Measurements from ENCODE around the gene RNF113B. TPM values are rescaled to one million over a fixed set of nuclear protein-coding genes. Genes with fewer than 3 reads are reported as not detected.
A peak's percentile ranks its signal among the peaks of the same experiment; 100 is the strongest.

Gene RNF113B
- total and polyA plus RNA-seq, 2 of the 13 experiments (the other 11 are each of a cell fraction or from before 2014, with no cell fraction given), result not detected

DNA sequence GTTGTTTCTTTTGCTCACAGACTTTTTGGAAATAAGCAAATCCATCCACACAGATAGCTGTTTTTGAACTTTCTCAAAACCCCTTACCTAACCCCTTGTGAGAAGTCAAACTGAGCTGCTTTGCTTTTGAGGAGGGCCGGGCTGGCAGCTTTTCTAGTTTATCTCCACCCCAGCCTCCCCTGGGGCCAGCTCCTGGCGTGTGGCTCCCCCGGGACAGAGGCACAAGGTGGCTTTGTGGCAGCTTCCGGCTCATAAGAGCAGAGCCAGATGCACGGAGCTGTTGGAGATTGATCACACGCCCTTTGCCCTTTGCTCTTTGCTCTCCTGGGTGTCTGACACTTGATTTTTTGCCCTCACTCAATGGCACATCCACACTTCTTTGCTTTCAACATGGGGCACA lies 24.9 kb upstream of the RNF113B start (continued):
- TF ChIP-seq, protein P1, sequence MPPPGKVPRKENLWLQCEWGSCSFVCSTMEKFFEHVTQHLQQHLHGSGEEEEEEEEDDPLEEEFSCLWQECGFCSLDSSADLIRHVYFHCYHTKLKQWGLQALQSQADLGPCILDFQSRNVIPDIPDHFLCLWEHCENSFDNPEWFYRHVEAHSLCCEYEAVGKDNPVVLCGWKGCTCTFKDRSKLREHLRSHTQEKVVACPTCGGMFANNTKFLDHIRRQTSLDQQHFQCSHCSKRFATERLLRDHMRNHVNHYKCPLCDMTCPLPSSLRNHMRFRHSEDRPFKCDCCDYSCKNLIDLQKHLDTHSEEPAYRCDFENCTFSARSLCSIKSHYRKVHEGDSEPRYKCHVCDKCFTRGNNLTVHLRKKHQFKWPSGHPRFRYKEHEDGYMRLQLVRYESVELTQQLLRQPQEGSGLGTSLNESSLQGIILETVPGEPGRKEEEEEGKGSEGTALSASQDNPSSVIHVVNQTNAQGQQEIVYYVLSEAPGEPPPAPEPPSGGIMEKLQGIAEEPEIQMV (CRISPR knock-in tag; IDR thresholded peaks at IDR 0.05; ENCODE audit: low read depth), result no peak
- TF ChIP-seq SIX4 (CRISPR knock-in tag; IDR thresholded peaks at IDR 0.05) (no peak), ZSCAN20 (CRISPR knock-in tag; IDR thresholded peaks at IDR 0.05; ENCODE audit: borderline replicate concordance) (no peak), IKZF1 (IDR thresholded peaks at IDR 0.05) (no peak), ZNF563 (CRISPR knock-in tag; IDR thresholded peaks at IDR 0.05) (no peak), STAT5B (CRISPR knock-in tag; IDR thresholded peaks at IDR 0.05) (no peak), RXRB (CRISPR knock-in tag; IDR thresholded peaks at IDR 0.05; ENCODE audit: borderline replicate concordance) (peak; percentile 66; the same call in 1 of the 2 replicates), ZBTB42 (CRISPR knock-in tag; IDR thresholded peaks at IDR 0.05) (no peak), SP2 (CRISPR knock-in tag; IDR thresholded peaks at IDR 0.05) (no peak), ZNF720 (CRISPR knock-in tag; IDR thresholded peaks at IDR 0.05) (no peak), MIXL1 (CRISPR knock-in tag; IDR thresholded peaks at IDR 0.05) (no peak), RFXAP (CRISPR knock-in tag; IDR thresholded peaks at IDR 0.05; ENCODE audit: borderline replicate concordance) (no peak), RBAK (CRISPR knock-in tag; IDR thresholded peaks at IDR 0.05) (no peak), SALL1 (CRISPR knock-in tag; IDR thresholded peaks at IDR 0.05) (peak; percentile 84)
- TF ChIP-seq, protein P2, sequence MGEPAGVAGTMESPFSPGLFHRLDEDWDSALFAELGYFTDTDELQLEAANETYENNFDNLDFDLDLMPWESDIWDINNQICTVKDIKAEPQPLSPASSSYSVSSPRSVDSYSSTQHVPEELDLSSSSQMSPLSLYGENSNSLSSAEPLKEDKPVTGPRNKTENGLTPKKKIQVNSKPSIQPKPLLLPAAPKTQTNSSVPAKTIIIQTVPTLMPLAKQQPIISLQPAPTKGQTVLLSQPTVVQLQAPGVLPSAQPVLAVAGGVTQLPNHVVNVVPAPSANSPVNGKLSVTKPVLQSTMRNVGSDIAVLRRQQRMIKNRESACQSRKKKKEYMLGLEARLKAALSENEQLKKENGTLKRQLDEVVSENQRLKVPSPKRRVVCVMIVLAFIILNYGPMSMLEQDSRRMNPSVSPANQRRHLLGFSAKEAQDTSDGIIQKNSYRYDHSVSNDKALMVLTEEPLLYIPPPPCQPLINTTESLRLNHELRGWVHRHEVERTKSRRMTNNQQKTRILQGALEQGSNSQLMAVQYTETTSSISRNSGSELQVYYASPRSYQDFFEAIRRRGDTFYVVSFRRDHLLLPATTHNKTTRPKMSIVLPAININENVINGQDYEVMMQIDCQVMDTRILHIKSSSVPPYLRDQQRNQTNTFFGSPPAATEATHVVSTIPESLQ (CRISPR knock-in tag; conservative IDR thresholded peaks at IDR 0.05), result no peak
- TF ChIP-seq, protein P3, sequence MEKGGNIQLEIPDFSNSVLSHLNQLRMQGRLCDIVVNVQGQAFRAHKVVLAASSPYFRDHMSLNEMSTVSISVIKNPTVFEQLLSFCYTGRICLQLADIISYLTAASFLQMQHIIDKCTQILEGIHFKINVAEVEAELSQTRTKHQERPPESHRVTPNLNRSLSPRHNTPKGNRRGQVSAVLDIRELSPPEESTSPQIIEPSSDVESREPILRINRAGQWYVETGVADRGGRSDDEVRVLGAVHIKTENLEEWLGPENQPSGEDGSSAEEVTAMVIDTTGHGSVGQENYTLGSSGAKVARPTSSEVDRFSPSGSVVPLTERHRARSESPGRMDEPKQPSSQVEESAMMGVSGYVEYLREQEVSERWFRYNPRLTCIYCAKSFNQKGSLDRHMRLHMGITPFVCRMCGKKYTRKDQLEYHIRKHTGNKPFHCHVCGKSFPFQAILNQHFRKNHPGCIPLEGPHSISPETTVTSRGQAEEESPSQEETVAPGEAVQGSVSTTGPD (CRISPR knock-in tag; IDR thresholded peaks at IDR 0.05), result peak; percentile 69; the same call in 1 of the 2 replicates
- TF ChIP-seq, protein P4, sequence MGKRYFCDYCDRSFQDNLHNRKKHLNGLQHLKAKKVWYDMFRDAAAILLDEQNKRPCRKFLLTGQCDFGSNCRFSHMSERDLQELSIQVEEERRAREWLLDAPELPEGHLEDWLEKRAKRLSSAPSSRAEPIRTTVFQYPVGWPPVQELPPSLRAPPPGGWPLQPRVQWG (CRISPR knock-in tag; IDR thresholded peaks at IDR 0.05; ENCODE audit: borderline replicate concordance, low read depth), result no peak
- TF ChIP-seq, protein P5, sequence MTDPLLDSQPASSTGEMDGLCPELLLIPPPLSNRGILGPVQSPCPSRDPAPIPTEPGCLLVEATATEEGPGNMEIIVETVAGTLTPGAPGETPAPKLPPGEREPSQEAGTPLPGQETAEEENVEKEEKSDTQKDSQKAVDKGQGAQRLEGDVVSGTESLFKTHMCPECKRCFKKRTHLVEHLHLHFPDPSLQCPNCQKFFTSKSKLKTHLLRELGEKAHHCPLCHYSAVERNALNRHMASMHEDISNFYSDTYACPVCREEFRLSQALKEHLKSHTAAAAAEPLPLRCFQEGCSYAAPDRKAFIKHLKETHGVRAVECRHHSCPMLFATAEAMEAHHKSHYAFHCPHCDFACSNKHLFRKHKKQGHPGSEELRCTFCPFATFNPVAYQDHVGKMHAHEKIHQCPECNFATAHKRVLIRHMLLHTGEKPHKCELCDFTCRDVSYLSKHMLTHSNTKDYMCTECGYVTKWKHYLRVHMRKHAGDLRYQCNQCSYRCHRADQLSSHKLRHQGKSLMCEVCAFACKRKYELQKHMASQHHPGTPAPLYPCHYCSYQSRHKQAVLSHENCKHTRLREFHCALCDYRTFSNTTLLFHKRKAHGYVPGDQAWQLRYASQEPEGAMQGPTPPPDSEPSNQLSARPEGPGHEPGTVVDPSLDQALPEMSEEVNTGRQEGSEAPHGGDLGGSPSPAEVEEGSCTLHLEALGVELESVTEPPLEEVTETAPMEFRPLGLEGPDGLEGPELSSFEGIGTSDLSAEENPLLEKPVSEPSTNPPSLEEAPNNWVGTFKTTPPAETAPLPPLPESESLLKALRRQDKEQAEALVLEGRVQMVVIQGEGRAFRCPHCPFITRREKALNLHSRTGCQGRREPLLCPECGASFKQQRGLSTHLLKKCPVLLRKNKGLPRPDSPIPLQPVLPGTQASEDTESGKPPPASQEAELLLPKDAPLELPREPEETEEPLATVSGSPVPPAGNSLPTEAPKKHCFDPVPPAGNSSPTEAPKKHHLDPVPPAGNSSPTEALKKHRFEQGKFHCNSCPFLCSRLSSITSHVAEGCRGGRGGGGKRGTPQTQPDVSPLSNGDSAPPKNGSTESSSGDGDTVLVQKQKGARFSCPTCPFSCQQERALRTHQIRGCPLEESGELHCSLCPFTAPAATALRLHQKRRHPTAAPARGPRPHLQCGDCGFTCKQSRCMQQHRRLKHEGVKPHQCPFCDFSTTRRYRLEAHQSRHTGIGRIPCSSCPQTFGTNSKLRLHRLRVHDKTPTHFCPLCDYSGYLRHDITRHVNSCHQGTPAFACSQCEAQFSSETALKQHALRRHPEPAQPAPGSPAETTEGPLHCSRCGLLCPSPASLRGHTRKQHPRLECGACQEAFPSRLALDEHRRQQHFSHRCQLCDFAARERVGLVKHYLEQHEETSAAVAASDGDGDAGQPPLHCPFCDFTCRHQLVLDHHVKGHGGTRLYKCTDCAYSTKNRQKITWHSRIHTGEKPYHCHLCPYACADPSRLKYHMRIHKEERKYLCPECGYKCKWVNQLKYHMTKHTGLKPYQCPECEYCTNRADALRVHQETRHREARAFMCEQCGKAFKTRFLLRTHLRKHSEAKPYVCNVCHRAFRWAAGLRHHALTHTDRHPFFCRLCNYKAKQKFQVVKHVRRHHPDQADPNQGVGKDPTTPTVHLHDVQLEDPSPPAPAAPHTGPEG (CRISPR knock-in tag; IDR thresholded peaks at IDR 0.05), result no peak
- TF ChIP-seq, protein P6, sequence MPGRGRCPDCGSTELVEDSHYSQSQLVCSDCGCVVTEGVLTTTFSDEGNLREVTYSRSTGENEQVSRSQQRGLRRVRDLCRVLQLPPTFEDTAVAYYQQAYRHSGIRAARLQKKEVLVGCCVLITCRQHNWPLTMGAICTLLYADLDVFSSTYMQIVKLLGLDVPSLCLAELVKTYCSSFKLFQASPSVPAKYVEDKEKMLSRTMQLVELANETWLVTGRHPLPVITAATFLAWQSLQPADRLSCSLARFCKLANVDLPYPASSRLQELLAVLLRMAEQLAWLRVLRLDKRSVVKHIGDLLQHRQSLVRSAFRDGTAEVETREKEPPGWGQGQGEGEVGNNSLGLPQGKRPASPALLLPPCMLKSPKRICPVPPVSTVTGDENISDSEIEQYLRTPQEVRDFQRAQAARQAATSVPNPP (CRISPR knock-in tag; IDR thresholded peaks at IDR 0.05), result no peak
